Neural cell (in vitro differentiated cells): ENCODE measurements around the gene HDAC4. TPM values are rescaled to one million over a fixed set of nuclear protein-coding genes. Genes with fewer than 3 reads are reported as not detected.

Experiments
- H2AFZ ChIP-seq: fragments of 200-600, 300-800 bp; sonication (generic), shearing (Covaris generic); 2 replicates; pipeline ENCODE4 v1.6.0; 2014; ENCODE audit warnings: low read depth, mild to moderate bottlenecking, antibody characterized with exemption, low read length, moderate library complexity
- H3F3A ChIP-seq: fragments of 200-600 bp; shearing (Covaris generic); 2 replicates; pipeline ENCODE4 v1.6.1; 2016; ENCODE audit warnings: mild to moderate bottlenecking, moderate library complexity, mixed read lengths, antibody characterized with exemption, low read length; ENCODE audit not compliant: insufficient read depth, poor library complexity, severe bottlenecking
- H3K27ac ChIP-seq: fragments of 200-600, 300-800 bp; sonication (generic), shearing (Covaris generic); 2 replicates; pipeline ENCODE4 v1.5.1; 2014; ENCODE audit warnings: mild to moderate bottlenecking, low read length, moderate library complexity
- H3K27me3 ChIP-seq: fragments of 300-800, 200-600 bp; sonication (generic), shearing (Covaris generic); 2 replicates; pipeline ENCODE4 v1.6.0; 2014; ENCODE audit warnings: mild to moderate bottlenecking, low read depth, low read length, moderate library complexity; ENCODE audit not compliant: insufficient read depth
- H3K36me3 ChIP-seq: fragments of 300-800, 200-600 bp; sonication (generic), shearing (Covaris generic); 2 replicates; pipeline ENCODE4 v1.5.1; 2014; ENCODE audit warnings: mild to moderate bottlenecking, antibody characterized with exemption, low read length, moderate library complexity; ENCODE audit not compliant: insufficient read depth
- H3K4me2 ChIP-seq: fragments of 300-800, 200-600 bp; sonication (generic), shearing (Covaris generic); 2 replicates; pipeline ENCODE4 v1.6.0; 2014; ENCODE audit warnings: mild to moderate bottlenecking, low read length
- H3K4me3 ChIP-seq: fragments of 300-800, 200-600 bp; sonication (generic), shearing (Covaris generic); 2 replicates; pipeline ENCODE4 v1.5.1; 2014; ENCODE audit warnings: mild to moderate bottlenecking, low read length, moderate library complexity
- H3K79me2 ChIP-seq: fragments of 200-600 bp; shearing (Covaris generic); replicated peaks from 2 replicates; pipeline ENCODE4 v1.6.0; 2014; ENCODE audit warnings: mild to moderate bottlenecking, low read length, moderate library complexity; ENCODE audit not compliant: insufficient read depth
- H3K9ac ChIP-seq: fragments of 300-800, 200-600 bp; sonication (generic), shearing (Covaris generic); 2 replicates; pipeline ENCODE4 v1.6.1; 2016; ENCODE audit warnings: mild to moderate bottlenecking, low read length, mixed read lengths
- H3K9me2 ChIP-seq: fragments of 200-600 bp; shearing (Covaris generic); 2 replicates; pipeline ENCODE4 v1.6.1; 2016; ENCODE audit warnings: mild to moderate bottlenecking, low read length, mixed read lengths; ENCODE audit not compliant: insufficient read depth
- H3K9me3 ChIP-seq: fragments of 200-600, 300-800 bp; sonication (generic), shearing (Covaris generic); 2 replicates; pipeline ENCODE4 v1.6.1; 2016; ENCODE audit warnings: mild to moderate bottlenecking, mixed run types, low read length, moderate library complexity, mixed read lengths
- H4K20me1 ChIP-seq: fragments of 200-600 bp; shearing (Covaris generic); 2 replicates; pipeline ENCODE4 v1.6.1; 2016; ENCODE audit warnings: mild to moderate bottlenecking, mixed run types; ENCODE audit not compliant: insufficient read depth
- CTCF ChIP-seq: fragments of 450-650 bp; IDR thresholded peaks from 2 replicates; pipeline ENCODE4 v1.5.1; 2014; ENCODE audit warnings: antibody characterized with exemption, mild to moderate bottlenecking, moderate library complexity; ENCODE audit not compliant: poor library complexity, severe bottlenecking
- EP300 ChIP-seq: fragments of 450-650 bp; conservative IDR thresholded peaks from 2 replicates; pipeline ENCODE4 v1.6.1; 2014; ENCODE audit warnings: antibody characterized with exemption, mild to moderate bottlenecking, moderate library complexity; ENCODE audit not compliant: poor library complexity, severe bottlenecking
- EZH2 ChIP-seq: fragments of 200-600, 300-800 bp; shearing (Covaris generic), sonication (generic); IDR thresholded peaks from 2 replicates; pipeline ENCODE4 v1.6.1; 2014; ENCODE audit warnings: antibody characterized with exemption, low read length, borderline replicate concordance, mild to moderate bottlenecking; ENCODE audit not compliant: insufficient read depth, poor library complexity, severe bottlenecking
- MXI1 ChIP-seq: fragments of 450-650 bp; conservative IDR thresholded peaks from 2 replicates; pipeline ENCODE4 v1.6.1; 2014; ENCODE audit warnings: antibody characterized with exemption, mild to moderate bottlenecking; ENCODE audit not compliant: poor library complexity, severe bottlenecking
- POLR2AphosphoS5 ChIP-seq: IDR thresholded peaks from 2 replicates; pipeline ENCODE4 v1.6.1; 2012
- RAD21 ChIP-seq: fragments of 450-650 bp; conservative IDR thresholded peaks from 2 replicates; pipeline ENCODE4 v1.6.1; 2014; ENCODE audit warnings: antibody characterized with exemption, mild to moderate bottlenecking, moderate library complexity
- SMC3 ChIP-seq: fragments of 450-650 bp; conservative IDR thresholded peaks from 2 replicates; pipeline ENCODE4 v1.6.1; 2014; ENCODE audit warnings: antibody characterized with exemption, mild to moderate bottlenecking, moderate library complexity; ENCODE audit not compliant: poor library complexity
- TAF1 ChIP-seq: IDR thresholded peaks from 2 replicates; pipeline ENCODE4 v1.6.1; 2012; ENCODE audit warnings: low read depth
- polyA plus RNA-seq: library from polyadenylated mRNA; depleted of rRNA; stranded (reverse); fragments of >200 nt; gene quantifications from 2 replicates; pipeline ENCODE4 v1.2.3, GENCODE V29; 2014
- TF ChIP-seq, protein P1 (sequence below): IDR thresholded peaks from 2 replicates; pipeline ENCODE4 v1.6.1; 2012; ENCODE audit warnings: borderline replicate concordance

The HDAC4 gene
- polyA plus RNA-seq, 1 donor from 2014 or later = 3.4 TPM

GRCh38 chr2:239061824-239062570 is 338.8 kb downstream of the HDAC4 start:
- Histone ChIP-seq H4K20me1 (no peaks in the 10 kb centered on the region), H3K27me3 (no peaks in the 10 kb centered on the region), H3K9me3 (peaks cover 2% of the 10 kb centered on the region), H3K4me3 (no peak overlapping the region), H3K9ac (no peak overlapping the region), H3K4me2 (no peak overlapping the region), H3F3A (no peaks in the 10 kb centered on the region), H3K27ac (no peak overlapping the region), H3K36me3 (no peaks in the 10 kb centered on the region), H3K79me2 (no peaks in the 10 kb centered on the region), H2AFZ (no peak overlapping the region), H3K9me2 (no peaks in the 10 kb centered on the region)
- TF ChIP-seq EP300 (no peak), POLR2AphosphoS5 (no peak), EZH2 (no peak), CTCF (no peak), SMC3 (no peak), MXI1 (no peak), TAF1 (no peak), RAD21 (no peak)
- TF ChIP-seq, protein P1, sequence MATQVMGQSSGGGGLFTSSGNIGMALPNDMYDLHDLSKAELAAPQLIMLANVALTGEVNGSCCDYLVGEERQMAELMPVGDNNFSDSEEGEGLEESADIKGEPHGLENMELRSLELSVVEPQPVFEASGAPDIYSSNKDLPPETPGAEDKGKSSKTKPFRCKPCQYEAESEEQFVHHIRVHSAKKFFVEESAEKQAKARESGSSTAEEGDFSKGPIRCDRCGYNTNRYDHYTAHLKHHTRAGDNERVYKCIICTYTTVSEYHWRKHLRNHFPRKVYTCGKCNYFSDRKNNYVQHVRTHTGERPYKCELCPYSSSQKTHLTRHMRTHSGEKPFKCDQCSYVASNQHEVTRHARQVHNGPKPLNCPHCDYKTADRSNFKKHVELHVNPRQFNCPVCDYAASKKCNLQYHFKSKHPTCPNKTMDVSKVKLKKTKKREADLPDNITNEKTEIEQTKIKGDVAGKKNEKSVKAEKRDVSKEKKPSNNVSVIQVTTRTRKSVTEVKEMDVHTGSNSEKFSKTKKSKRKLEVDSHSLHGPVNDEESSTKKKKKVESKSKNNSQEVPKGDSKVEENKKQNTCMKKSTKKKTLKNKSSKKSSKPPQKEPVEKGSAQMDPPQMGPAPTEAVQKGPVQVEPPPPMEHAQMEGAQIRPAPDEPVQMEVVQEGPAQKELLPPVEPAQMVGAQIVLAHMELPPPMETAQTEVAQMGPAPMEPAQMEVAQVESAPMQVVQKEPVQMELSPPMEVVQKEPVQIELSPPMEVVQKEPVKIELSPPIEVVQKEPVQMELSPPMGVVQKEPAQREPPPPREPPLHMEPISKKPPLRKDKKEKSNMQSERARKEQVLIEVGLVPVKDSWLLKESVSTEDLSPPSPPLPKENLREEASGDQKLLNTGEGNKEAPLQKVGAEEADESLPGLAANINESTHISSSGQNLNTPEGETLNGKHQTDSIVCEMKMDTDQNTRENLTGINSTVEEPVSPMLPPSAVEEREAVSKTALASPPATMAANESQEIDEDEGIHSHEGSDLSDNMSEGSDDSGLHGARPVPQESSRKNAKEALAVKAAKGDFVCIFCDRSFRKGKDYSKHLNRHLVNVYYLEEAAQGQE = no peak

- TF ChIP-seq EP300 = no peak
- H3F3A ChIP-seq = no peaks in the 10 kb centered on the region
- H3K27ac ChIP-seq = no peak overlapping the region
- no peaks in the 10 kb centered on the region for H3K27me3 ChIP-seq
- H3K79me2 ChIP-seq = no peaks in the 10 kb centered on the region
- no peak overlapping the region for H3K4me3 ChIP-seq
- H3K9me3 ChIP-seq = peaks cover 2% of the 10 kb centered on the region
- no peaks in the 10 kb centered on the region for H3K36me3 ChIP-seq
- H3K9ac ChIP-seq = no peak overlapping the region
- H3K9me2 ChIP-seq = no peaks in the 10 kb centered on the region
- no peak overlapping the region for H3K4me2 ChIP-seq
- H4K20me1 ChIP-seq = no peaks in the 10 kb centered on the region
- H2AFZ ChIP-seq = no peak overlapping the region
Observed at GRCh38 chr2:239061121-239061666, 339.6 kb downstream of the HDAC4 start.
